Neural progenitor cell (in vitro differentiated cells): ENCODE measurements around the gene P2RX6.

ENCODE experiments used
- CTCF ChIP-seq: fragments of 200-600 bp; sonication (generic); IDR thresholded peaks from 2 replicates; pipeline ENCODE4 v1.5.1; 2017; ENCODE audit warnings: antibody characterized with exemption, mild to moderate bottlenecking
- EZH2 ChIP-seq: fragments of 200-600 bp; sonication (generic); IDR thresholded peaks from 2 replicates; pipeline ENCODE4 v1.6.1; 2017; ENCODE audit warnings: antibody characterized with exemption, mild to moderate bottlenecking, moderate library complexity
- EZH2phosphoT487 ChIP-seq: fragments of 200-600 bp; sonication (generic); IDR thresholded peaks from 2 replicates; pipeline ENCODE4 v1.6.1; 2017; ENCODE audit warnings: antibody characterized with exemption

- TF ChIP-seq CTCF, result no peak
- peak; percentile 34 for TF ChIP-seq EZH2
- TF ChIP-seq EZH2phosphoT487, result no peak
These were observed 17.3 kb downstream of the P2RX6 start, which contains the start of gene SLC7A4 for GRCh38 chr22:21032037-21032867.
